GM21360 (cell line): ENCODE measurements around the gene TNRC6A.

Source experiments
- ATAC-seq: cut with Tn5 transposase; IDR thresholded peaks from one replicate; pipeline ENCODE4 v1.9.1; 2021; ENCODE audit warnings: mild to moderate bottlenecking, moderate library complexity; ENCODE audit not compliant: unreplicated experiment

The TNRC6A gene

DNA sequence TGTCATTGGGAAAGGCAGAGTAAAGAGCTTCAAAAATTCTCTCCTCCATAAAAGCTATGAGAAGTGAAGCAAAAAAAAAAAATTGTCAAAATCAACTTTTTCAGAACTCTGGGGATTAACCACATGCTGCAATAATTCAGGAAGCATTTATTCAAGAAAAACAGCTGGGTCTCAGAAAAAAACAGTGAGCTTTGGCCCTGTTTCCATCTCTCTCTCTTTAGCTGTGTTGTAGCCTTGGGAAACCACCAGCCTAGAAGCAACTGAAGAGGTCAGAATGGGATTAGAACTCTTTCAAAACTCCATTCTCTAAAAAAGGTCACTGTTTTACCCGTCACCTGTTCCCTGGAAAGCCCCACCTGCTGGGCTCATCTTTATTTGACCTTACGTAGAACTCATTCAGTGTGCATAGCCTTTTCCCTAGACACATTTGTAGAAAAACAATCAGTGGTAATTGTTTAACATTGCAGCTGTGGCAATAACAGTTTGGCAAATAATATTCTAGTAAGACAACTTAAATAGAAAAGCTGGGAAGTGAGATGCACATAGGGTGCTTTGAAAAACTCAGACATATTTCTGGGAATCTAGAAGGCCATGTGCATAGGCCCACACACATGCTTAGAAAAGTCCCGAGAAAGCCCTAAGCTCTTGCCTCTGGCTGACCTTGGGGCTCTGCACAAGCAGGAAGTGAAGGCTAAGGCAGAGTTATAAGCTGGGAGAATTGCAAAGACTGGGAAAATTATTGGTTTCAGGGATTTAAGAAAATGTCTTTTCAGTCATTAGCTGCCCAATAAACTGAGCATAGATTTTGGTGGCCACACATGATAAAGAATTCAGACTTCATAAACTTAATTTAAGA is 134.4 kb downstream of the TNRC6A start:
- no peak for ATAC-seq

- no peak for ATAC-seq
These were observed 139.6 kb downstream of the TNRC6A start for GRCh38 chr16:24869033-24869432.

DNA sequence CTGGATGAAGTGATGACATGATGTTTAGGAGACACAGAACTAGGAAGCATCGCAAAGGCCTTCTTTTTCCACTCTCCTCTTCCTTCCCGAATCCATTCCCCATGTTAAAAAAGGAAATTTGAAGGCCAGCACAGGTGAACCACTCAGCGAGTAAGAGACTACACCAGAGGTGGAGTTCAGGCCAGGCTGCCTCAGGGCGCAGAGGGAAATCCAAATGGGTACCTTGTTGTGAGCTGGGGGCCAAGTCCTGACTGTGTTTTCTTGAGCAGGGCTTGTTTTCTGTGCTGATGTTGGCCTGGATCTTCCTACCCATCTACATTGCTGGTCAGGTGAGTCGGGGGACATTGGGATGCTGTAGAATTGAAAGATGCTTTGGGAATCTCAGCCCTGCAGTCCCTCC is 142.4 kb downstream of the TNRC6A start:
- ATAC-seq: no peak

- no peak for ATAC-seq
These were observed 143.6 kb downstream of the TNRC6A start for GRCh38 chr16:24873028-24873427.

- no peak for ATAC-seq
These were observed 146.0 kb downstream of the TNRC6A start for GRCh38 chr16:24875466-24875865.
